ENCODE data around the gene CEP162.

CEP162 gene

DNA sequence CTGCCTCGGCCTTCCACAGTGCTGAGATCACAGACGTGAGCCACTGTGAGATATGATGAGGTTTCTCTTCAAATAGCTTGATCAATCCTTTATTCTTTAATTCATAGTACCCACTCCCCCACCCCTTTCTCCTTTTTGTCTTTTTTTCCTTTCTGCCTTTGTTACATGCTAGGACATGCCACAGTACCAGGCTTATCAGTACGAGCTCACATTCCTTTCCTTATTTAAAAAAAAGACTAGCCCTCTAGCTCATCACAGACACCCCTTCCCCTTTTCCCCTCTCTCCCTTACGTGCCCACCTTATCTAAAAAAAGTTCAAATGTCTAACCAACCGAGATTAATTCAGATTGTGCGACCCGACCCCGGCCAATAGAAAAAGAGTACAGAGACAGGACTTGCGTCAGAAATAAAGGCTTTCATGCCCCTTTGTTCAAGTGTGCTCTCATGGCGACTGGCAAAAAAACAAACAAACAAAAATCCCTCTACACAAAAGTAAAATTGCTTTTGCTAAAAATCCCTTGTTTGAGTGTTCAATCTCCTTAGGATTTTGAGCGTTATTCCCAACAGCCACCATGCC is 144.7 kb downstream of the CEP162 start:
- no peak overlapping the region for H3K4me3 ChIP-seq (ENCODE audit: low read depth, low read length)
- in situ Hi-C loops (cut with HindIII; ENCODE audit: low sequenced_read_pairs), result no loop called here
- TF ChIP-seq, protein P1, sequence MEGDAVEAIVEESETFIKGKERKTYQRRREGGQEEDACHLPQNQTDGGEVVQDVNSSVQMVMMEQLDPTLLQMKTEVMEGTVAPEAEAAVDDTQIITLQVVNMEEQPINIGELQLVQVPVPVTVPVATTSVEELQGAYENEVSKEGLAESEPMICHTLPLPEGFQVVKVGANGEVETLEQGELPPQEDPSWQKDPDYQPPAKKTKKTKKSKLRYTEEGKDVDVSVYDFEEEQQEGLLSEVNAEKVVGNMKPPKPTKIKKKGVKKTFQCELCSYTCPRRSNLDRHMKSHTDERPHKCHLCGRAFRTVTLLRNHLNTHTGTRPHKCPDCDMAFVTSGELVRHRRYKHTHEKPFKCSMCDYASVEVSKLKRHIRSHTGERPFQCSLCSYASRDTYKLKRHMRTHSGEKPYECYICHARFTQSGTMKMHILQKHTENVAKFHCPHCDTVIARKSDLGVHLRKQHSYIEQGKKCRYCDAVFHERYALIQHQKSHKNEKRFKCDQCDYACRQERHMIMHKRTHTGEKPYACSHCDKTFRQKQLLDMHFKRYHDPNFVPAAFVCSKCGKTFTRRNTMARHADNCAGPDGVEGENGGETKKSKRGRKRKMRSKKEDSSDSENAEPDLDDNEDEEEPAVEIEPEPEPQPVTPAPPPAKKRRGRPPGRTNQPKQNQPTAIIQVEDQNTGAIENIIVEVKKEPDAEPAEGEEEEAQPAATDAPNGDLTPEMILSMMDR (IDR thresholded peaks at IDR 0.05; ENCODE audit: low read depth, low read length, missing control alignments), result no peak
- DNase-seq (ENCODE audit: low read depth), result no peak

DNA sequence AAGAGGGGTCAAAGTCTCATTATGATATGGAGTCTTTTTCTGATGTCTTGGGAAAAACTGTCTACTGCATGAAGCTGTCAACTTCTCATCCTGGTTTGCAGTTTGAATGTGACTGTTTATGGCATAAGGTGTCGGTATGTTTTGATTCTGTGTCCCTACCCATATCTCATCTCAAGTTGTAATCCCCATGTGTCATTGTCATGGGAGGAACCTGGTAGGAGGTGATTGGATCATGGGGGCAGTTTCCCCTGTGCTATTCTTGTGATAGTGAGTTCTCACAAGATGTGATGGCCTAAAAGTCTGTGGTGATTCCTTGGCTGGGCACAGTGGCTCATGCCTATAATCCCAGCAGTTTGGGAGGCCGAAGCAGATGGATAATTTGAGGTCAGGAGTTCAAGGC is 146.2 kb downstream of the CEP162 start:
- in situ Hi-C loops (cut with HindIII; ENCODE audit: low sequenced_read_pairs), result no loop called here
- no peak overlapping the region for H3K4me3 ChIP-seq (ENCODE audit: low read depth, low read length)
- TF ChIP-seq, protein P1 (IDR thresholded peaks at IDR 0.05; ENCODE audit: low read depth, low read length, missing control alignments), result no peak
- no peak for DNase-seq (ENCODE audit: low read depth)

DNA sequence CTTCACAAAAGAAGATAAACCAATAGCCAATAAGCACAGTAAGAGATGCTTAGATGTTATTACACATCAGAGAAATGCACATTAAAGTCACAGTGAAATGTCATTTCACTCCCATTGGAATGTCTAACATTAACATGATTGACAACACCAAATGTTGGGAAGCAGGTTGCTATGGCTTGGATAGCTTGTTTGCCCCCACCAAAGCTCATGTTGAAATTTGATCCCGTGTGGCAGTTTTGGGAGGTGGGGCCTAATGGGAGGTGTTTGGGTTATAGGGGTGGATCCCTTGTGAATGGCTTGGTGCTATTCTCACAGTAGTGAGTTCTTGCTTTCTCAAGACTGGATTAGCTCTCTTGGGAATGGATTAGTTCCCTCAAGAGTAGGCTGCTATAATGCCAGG is 149.1 kb downstream of the CEP162 start:
- no peak for DNase-seq (ENCODE audit: low read depth)
- TF ChIP-seq, protein P1 (IDR thresholded peaks at IDR 0.05; ENCODE audit: low read depth, low read length, missing control alignments), result no peak
- H3K4me3 ChIP-seq (ENCODE audit: low read depth, low read length), result no peak overlapping the region
- in situ Hi-C loops (cut with HindIII; ENCODE audit: low sequenced_read_pairs), result no loop called here

DNA sequence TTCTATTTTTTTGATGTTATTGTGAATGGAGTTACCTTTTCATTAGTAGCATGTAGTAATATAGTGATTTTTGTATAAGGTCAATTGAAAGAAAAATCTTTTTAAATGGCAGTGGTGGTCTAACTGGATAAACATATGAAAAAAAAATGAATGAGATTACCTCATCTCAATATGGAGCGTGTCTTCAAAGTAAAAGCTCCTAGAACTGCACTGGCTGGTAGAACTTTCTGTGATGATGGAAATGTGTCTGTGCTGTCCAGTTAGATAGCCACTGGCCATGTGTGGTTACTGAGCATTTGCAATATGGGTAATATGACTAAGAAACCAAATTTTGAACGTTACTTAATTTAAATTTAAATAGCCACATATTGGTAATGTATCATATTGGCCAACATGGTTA is 149.8 kb downstream of the CEP162 start:
- in situ Hi-C loops (cut with HindIII; ENCODE audit: low sequenced_read_pairs), result no loop called here
- TF ChIP-seq, protein P1 (IDR thresholded peaks at IDR 0.05; ENCODE audit: low read depth, low read length, missing control alignments), result no peak
- H3K4me3 ChIP-seq (ENCODE audit: low read depth, low read length), result no peak overlapping the region
- DNase-seq (ENCODE audit: low read depth), result no peak

DNA sequence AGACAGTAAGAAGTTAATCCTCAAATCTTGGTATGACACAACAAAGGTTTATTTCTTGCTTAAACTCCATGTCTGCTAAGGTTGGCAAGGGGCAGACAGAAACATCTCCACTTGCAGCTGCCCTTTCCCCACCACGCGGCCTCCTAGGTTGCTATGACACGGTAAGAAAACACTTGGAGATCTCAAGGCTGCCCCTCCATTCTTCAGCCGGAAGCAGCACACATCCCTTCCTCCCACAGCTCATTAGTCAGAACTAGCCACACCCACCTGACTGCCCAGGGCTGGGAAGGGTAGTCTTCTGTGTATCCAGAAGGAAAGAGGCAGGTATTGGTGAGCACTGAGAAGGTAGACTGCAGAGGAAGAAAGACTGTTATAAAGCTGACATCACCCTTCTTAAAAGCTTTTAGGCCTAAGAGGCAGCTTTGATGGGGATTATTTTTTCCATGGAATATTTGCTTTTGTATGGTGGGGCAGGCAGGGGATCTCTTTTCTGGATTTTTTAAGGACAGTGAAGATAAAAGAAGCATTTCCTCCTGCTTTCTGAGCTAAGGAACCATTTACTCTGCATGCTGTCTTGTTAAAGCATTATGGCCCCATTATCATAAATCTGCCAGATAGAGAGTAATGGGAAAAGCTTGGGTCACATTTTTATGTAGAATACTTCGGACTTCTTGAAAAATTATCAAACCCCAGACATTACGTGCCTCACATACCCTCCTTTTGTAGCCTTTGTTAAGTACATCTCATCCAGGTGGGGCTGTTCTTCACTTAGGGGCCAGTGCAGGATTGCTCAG is 152.3 kb downstream of the CEP162 start:
- H3K4me3 ChIP-seq (ENCODE audit: low read depth, low read length), result no peak overlapping the region
- no peak for DNase-seq (ENCODE audit: low read depth)
- TF ChIP-seq, protein P1 (IDR thresholded peaks at IDR 0.05; ENCODE audit: low read depth, low read length, missing control alignments), result no peak
- in situ Hi-C loops (cut with HindIII; ENCODE audit: low sequenced_read_pairs), result no loop called here
